Neuron (in vitro differentiated cells): ENCODE data around the gene SEMA4F.
"Not testable (repeated sequence)": the region's sequence is repeated elsewhere in the genome, so short reads cannot be mapped to it uniquely, and the experiment has no call there.

Experiments used
- H2AFZ ChIP-seq: one replicate; pipeline ENCODE4 v1.6.1; 2013; ENCODE audit warnings: low read depth, mild to moderate bottlenecking, inconsistent platforms, low read length, moderate library complexity
- H3K27me3 ChIP-seq: one replicate; pipeline ENCODE4 v1.6.1; 2013; ENCODE audit warnings: low read length; ENCODE audit not compliant: insufficient read depth
- H3K36me3 ChIP-seq: one replicate; pipeline ENCODE4 v1.6.1; 2013; ENCODE audit warnings: low read length; ENCODE audit not compliant: insufficient read depth
- H3K4me1 ChIP-seq: one replicate; pipeline ENCODE4 v1.6.1; 2013; ENCODE audit warnings: low read length; ENCODE audit not compliant: insufficient read depth
- H3K4me3 ChIP-seq: 2 replicates; pipeline ENCODE4 v1.5.1; 2013; ENCODE audit warnings: mild to moderate bottlenecking, low read length, moderate library complexity
- H3K9me3 ChIP-seq: one replicate; pipeline ENCODE4 v1.6.1; 2013; ENCODE audit warnings: low read length

Gene SEMA4F

GRCh38 chr2:74653985-74654882 is at the start of gene SEMA4F:
TSS of gene SEMA4F (plus strand) at chr2:74654247. CDS start at chr2:74654377, 130 bp downstream.
- Histone ChIP-seq H3K4me3 (peak within 1 kb of the TSS; percentile 88), H3K27me3 (peaks cover 13% of the 10 kb centered on the region), H3K36me3 (peaks cover 5% of the 10 kb centered on the region), H3K4me1 (peaks cover 9% of the 10 kb centered on the region), H2AFZ (peak within 1 kb of the TSS; percentile 100), H3K9me3 (peaks cover 2% of the 10 kb centered on the region)

- Histone ChIP-seq H3K4me3 (no peak overlapping the region), H3K27me3 (peaks cover 21% of the 10 kb centered on the region), H3K36me3 (no peaks in the 10 kb centered on the region), H3K4me1 (no peaks in the 10 kb centered on the region), H3K9me3 (no peaks in the 10 kb centered on the region), H2AFZ (no peak overlapping the region)
Measured at GRCh38 chr2:74606927-74607326, 47.1 kb upstream of the SEMA4F start.

- H2AFZ ChIP-seq: no peak overlapping the region
Measured at GRCh38 chr2:74617122-74617521, 36.9 kb upstream of the SEMA4F start.

GRCh38 chr2:74618410-74619083 is 35.5 kb upstream of the SEMA4F start:
- no peaks in the 10 kb centered on the region for H3K9me3 ChIP-seq
- no peak overlapping the region for H3K4me3 ChIP-seq
- H3K36me3 ChIP-seq: no peaks in the 10 kb centered on the region
- H3K4me1 ChIP-seq: peaks cover 18% of the 10 kb centered on the region
- H3K27me3 ChIP-seq: peaks cover 7% of the 10 kb centered on the region
- no peak overlapping the region for H2AFZ ChIP-seq

More at GRCh38 chr2:74617122-74617521, 36.9 kb upstream of the SEMA4F start:
- Histone ChIP-seq H3K36me3 (no peaks in the 10 kb centered on the region), H3K9me3 (no peaks in the 10 kb centered on the region), H3K4me3 (no peak overlapping the region), H3K27me3 (peaks cover 7% of the 10 kb centered on the region), H3K4me1 (peaks cover 18% of the 10 kb centered on the region)

- Histone ChIP-seq H3K4me3 (no peak overlapping the region), H2AFZ (no peak overlapping the region), H3K9me3 (no peaks in the 10 kb centered on the region), H3K36me3 (no peaks in the 10 kb centered on the region), H3K27me3 (no peaks in the 10 kb centered on the region), H3K4me1 (peaks cover 18% of the 10 kb centered on the region)
Measured at GRCh38 chr2:74619651-74620297, 34.3 kb upstream of the SEMA4F start.

GRCh38 chr2:74620671-74621070 is 33.4 kb upstream of the SEMA4F start:
- peaks cover 18% of the 10 kb centered on the region for H3K4me1 ChIP-seq
- H2AFZ ChIP-seq: no peak overlapping the region
- no peak overlapping the region for H3K4me3 ChIP-seq
- H3K9me3 ChIP-seq: no peaks in the 10 kb centered on the region
- H3K36me3 ChIP-seq: no peaks in the 10 kb centered on the region
- no peaks in the 10 kb centered on the region for H3K27me3 ChIP-seq

- Histone ChIP-seq H3K9me3 (no peaks in the 10 kb centered on the region), H3K36me3 (no peaks in the 10 kb centered on the region), H2AFZ (no peak overlapping the region), H3K27me3 (no peaks in the 10 kb centered on the region), H3K4me3 (no peak overlapping the region), H3K4me1 (no peaks in the 10 kb centered on the region)
Measured at GRCh38 chr2:74625658-74626425, 28.2 kb upstream of the SEMA4F start.

- Histone ChIP-seq H2AFZ (no peak overlapping the region), H3K36me3 (no peaks in the 10 kb centered on the region), H3K4me1 (no peaks in the 10 kb centered on the region)
Measured at GRCh38 chr2:74628538-74629105, 25.4 kb upstream of the SEMA4F start.

GRCh38 chr2:74630454-74630853 is 23.6 kb upstream of the SEMA4F start:
- not testable (repeated sequence) for H3K4me1 ChIP-seq, H3K4me3 ChIP-seq, H3K27me3 ChIP-seq, H3K36me3 ChIP-seq, H3K9me3 ChIP-seq, H2AFZ ChIP-seq

More at GRCh38 chr2:74628538-74629105, 25.4 kb upstream of the SEMA4F start:
- Histone ChIP-seq H3K27me3 (peaks cover 4% of the 10 kb centered on the region), H3K4me3 (no peak overlapping the region), H3K9me3 (no peaks in the 10 kb centered on the region)

GRCh38 chr2:74632209-74632938 is 21.7 kb upstream of the SEMA4F start:
- Histone ChIP-seq H3K4me3 (no peak overlapping the region), H3K27me3 (peaks cover 14% of the 10 kb centered on the region), H3K4me1 (no peaks in the 10 kb centered on the region), H3K9me3 (no peaks in the 10 kb centered on the region), H3K36me3 (no peaks in the 10 kb centered on the region), H2AFZ (no peak overlapping the region)

GRCh38 chr2:74632939-74633312 is 21.1 kb upstream of the SEMA4F start:
- no peaks in the 10 kb centered on the region for H3K9me3 ChIP-seq
- no peak overlapping the region for H2AFZ ChIP-seq
- peaks cover 14% of the 10 kb centered on the region for H3K27me3 ChIP-seq
- no peaks in the 10 kb centered on the region for H3K4me1 ChIP-seq
- H3K36me3 ChIP-seq: no peaks in the 10 kb centered on the region
- no peak overlapping the region for H3K4me3 ChIP-seq

- Histone ChIP-seq H3K27me3 (peaks cover 8% of the 10 kb centered on the region), H3K4me3 (no peak overlapping the region), H3K36me3 (no peaks in the 10 kb centered on the region), H2AFZ (no peak overlapping the region), H3K9me3 (no peaks in the 10 kb centered on the region), H3K4me1 (no peaks in the 10 kb centered on the region)
Measured at GRCh38 chr2:74639550-74639949, 14.5 kb upstream of the SEMA4F start.
